ENCODE results near the gene AGXT.

DNA sequence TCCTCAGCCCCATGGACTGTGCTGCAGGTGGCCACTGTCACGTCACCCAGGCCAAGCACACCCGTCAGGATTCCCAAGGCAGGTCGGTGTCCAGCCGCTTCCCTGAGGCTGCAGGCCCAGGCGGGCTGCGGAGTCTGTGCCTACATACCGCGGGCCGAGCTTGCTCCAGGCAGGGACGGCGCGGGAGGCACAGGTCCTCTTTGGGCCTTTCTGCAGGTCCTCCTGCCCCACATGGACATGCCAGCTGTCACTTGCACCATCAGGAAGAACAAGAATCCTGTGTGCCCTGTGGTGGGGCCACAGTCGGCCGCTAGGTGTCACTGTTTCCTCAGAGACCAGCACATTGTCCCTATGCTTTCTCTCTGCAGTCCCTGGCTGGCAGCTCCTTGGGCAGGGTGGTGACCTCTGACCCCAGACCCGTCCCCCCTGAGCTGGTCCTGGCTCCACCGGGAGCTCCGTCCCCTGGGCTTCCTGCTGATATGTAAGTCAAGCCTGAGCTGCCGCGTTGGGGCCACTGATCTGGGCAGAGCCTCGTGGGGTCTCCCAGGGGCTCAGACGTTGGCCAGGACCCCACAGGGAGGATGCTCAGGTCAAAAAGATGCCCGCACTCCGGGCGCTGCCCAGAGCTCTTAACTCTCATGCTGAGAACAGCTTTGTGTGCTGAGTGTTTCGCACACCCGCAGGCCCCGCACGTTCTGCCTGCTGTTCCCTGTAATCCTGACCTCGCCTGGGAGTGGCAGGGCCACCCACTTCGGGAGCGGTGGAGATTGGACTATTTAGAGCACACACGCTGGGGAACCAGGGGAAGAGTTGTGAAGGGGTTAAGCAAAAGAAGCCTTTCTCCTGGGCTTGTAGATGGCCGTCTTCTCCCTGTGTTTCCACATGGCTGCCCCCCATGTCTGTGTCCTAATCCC, 17.3 kb upstream of the AGXT start:
- TF ChIP-seq POLR2A (IDR thresholded peaks at IDR 0.05; ENCODE audit: low read length) (no peak), GATA1 (IDR thresholded peaks at IDR 0.05; ENCODE audit: low read depth, low read length) (no peak)
